ENCODE measurements around the gene CABP4.
A peak's percentile ranks its signal among the peaks of the same experiment; 100 is the strongest.

The CABP4 gene

DNA sequence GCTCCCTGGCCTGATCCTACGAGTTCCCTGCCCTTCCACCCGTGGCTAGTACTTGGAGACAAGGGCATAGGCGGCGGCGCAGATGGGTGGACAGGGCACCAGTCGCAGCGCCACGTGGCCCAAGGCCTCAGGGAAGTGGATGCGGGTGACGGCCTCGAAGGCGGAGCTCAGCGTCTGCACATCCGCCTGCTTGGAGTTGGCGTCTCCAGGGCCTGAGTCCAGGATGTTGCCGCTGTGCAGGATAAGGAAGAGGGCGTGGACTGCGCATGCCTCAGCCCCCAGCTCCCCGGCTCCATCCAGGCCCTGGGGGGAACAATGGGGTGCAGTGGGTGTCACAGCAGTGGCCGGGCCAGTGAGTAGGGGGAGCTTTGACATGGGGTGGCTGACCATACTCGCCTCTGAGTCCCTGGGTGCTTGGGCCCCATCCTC lies 43.4 kb downstream of the CABP4 start:
- FAIRE-seq, result no peak

DNA sequence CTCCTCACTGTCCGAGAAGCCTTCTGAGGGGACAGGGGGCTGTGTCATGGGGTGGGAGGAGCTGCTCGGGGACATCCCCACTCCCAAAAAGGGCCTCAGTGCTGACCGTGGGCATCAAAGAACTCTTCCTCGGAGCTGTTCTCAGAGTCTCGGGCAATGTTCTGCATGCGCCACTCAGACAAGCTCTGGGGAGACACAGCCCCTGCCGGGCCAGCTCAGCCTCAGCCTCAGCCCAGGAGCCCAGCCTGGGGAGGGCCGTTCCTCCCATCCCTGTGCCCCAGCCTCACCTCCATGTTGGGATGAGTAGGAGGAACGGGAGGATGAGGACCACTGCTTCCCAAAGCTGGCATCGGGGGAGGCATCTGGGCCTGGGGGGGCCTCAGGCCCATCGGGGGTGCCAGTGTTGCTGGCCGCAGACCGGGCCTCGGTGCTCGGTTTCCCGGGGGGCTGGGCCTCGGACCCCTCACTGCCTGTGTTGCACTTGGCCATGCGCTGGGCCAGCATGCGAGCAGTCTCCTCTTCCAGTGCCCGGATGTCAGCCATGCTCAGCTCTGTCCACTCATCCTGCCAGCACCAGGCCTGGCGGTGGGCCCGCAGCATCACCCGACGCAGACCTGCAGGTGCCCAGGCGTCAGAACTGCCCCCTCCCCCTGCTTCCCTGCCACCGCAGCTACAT lies 44.8 kb downstream of the CABP4 start:
- FAIRE-seq, result no peak

DNA sequence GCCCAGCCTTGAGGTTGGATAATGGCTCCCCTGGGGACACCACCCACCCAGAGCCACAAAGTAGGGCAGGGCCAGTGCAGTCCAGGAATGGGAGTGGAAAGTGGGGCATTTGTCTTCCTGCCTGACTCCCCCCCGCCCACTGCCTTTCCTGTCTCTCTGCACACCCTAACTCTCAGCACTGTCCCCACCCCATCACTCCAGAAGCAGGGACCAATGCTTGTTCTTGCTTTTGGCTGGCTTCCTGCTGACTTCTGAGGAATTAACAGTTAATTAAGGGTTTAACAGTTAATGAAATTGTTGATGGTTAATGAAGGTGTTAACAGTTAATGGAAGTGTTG lies 45.3 kb downstream of the CABP4 start:
- no peak for FAIRE-seq

DNA sequence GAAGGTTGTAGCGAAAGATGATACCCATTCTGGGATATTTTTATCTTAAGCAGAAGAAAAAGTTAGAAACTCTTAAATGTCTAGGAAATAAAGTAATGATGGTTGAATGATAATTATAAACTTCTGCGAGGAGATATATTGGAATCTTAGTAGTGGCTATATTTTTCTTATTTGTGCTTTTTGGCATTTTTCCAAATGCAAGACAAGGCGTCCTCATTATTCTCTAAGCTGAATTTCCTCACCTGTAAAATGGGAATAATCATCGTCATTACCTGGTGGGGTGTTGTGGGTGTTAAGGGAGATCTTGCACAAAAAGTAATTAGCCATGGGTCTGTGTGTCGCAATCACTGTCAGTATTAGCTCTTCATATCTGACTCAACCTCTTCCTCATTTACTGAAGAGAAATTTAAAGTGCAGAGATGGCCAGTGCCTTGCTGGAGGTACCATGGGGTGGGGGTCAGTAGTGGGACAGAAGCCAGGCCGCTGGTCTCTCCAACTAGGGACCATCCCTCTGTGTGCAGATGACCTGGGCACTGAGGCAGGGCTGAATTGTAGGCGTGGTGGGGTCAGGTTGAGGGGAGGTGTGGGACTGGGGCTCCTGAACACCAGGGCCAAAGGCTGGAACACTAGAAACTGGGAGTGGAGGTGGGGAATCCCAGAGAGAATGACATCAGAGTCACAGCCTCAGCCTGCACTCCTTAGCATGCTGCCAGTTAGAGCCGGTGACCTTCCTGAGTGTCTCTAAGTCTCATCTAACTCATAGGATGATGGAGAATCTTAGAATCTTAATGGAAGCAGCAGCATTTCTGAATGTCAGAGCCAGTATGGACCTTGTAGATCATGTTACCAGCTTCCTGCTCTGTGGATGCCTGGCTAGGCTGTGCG lies 45.9 kb downstream of the CABP4 start:
- FAIRE-seq, result no peak

DNA sequence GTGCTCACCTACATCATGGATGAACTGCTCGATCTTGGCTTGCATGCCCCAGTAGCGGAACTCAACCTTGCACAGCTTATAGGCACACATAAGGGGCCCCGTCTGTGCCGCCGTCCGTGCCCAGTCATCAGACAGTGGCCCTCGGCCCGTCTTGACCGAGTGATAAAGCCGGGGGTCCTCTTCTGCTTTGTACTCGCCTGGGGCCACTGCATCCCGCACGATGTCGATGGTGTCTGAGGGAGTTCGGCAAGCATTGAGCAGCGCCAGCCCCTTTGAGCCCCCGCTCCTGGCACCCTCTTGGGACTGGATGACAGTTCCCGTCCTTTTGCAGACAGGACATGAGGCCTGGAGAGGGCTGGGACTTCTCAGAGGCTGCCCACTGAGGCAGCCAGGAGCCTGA lies 46.7 kb downstream of the CABP4 start:
- no peak for FAIRE-seq

DNA sequence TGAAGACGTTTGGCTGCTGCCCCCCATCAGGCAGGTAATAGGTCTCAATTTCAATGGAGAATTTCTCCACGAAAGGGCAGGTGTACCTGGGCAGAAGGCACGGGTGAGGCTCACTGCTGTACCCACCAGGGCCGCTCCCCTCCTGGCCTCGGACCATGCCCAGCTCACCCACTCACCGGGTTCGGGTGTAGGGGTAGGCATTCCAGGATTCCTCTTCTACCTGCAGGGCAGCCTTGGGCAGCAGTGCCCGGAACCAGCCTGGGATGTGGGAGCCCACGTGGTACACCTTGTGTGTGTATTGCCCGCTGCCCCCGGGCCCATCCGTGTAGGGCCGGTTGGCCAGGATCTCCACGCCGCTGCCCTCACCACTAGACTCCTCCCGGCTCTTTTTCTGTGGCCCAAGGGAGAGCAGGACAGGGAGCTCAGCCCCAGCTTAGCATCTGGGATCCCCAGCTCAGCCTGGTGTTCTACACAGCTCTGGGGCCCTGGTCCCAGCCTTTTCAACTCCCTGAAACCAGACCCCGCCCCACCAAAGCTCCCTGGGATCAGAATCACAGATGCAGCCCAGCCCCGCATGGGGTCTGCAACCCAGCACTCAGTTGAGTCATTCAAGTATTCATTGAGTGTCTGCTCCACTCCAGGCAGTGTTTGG lies 47.3 kb downstream of the CABP4 start:
- FAIRE-seq, result no peak

DNA sequence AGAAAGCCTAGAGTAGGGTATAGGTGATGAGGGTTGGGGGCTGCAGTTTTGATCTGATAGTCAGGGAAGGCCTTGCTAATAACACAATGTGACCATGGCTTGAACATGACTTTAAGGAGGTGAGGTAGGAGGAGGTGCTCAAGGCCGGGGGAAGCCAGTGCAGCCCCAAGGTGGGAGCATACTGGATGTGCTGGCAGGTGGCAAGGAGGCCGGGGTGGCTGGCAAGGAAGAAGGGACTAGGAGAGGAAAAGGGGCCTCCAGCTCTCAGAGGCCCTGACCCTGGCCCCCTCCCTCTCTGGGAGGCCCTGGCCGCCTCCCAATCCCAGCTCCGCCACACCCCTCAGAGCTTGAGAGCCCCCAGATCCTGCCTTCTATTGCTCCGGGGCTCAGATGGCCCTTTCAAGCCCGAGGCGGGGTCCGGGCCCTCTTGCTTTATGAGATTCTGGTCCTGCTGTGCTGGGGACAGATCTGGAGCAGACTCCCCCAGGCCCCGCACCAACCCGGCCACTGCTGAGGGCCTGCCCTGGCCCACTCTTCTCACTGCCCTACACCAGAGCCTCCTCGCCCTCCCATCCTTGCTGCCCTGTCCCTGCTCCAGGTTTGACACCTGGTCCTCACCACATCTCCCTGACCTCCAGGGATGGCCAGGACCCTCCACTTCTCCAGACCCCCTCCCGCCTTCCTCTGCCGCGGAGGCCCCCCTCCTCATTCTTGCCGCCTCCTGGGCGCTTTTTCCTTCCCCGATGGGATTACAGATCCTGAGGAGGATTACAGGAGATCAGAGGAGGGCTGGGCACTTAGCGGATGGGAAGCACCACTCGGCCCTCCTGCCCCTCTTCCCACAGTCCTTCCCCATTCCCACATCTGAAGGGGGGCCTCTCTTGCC lies 48.2 kb downstream of the CABP4 start:
- FAIRE-seq, result no peak

DNA sequence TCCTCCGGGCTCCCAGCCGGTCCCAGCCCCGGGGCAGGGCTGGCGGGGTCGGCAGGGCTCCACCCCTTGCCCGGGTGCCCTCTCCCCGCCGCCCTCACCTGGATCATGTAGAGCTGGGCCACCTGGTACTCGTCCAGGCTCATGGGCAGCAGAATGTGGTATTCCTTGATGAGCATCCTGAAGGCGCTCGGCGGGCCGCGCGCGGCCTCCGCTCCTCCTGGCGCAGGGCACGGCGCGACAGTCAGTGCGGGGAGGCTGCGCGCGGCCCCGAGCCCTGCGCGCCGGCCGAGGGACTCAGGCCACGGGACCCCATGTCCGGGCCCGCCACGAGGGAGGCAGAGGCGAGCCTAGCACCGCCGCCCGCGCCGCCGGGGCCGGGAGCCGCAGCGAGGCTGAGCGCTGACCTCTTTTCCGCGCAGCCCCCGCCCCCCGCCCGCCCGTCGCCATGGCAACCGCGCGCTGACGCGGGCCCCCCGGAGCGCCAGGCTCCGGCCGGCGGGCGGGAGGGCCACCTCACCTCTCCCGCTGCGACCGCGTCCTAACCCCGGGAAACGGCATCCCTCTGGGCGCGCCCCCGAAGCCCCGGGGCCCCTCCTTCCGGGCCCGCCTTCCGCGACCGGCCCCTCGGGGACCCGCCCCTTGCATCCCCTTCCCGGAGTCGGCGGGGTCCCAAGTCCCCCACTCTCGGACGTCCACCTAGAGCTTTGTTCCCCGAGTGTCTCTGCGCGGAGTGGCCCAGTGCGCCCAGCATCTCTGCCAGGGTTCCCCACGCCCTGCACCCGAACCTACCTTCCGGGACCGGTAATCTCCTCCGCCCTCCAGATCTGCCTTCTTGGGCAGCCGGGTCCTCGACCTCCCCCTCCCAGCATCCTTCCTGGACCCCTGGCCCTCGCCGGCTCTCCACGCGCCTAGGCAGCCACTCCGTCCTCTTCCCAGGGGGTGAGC lies 49.1 kb downstream of the CABP4 start:
- no peak for FAIRE-seq

DNA sequence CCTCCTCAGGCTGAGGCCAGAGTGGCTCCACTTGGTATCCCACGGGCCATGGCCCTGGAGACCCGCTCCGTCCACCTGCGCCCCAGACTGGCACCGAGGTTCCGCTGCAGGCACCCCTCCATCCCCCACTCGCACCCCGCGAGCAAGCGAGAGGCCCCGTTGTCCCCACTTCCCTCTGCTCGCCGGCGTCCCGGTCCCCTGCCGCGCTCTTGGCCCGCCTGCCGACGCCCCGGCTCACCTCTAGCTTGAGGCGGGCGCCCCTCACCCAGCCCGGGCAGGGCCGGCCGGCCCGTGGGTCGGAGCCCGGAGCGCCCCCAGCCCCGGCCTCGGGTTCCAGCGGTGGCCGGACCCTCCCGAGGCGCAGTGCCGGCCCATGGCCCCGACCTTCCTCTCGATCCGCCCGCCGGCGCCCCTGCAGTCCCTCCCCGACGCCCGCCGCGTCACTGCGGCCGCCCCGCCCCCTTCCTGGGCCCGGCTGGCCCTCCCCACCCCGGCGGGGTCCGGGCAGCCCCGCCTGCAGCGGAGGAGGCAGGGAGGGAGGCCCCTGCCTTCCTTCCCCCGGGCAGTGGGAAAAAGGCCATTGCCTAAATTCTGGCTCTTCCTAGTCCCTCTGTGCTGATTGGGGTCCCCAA lies 49.9 kb downstream of the CABP4 start, which contains the start of gene PITPNM1:
Gene PITPNM1 (minus strand): TSS at position 414 of the 632 bp plus-strand sequence. CDS start 1,183 bp downstream, outside the sequence.
- no peak for FAIRE-seq

DNA sequence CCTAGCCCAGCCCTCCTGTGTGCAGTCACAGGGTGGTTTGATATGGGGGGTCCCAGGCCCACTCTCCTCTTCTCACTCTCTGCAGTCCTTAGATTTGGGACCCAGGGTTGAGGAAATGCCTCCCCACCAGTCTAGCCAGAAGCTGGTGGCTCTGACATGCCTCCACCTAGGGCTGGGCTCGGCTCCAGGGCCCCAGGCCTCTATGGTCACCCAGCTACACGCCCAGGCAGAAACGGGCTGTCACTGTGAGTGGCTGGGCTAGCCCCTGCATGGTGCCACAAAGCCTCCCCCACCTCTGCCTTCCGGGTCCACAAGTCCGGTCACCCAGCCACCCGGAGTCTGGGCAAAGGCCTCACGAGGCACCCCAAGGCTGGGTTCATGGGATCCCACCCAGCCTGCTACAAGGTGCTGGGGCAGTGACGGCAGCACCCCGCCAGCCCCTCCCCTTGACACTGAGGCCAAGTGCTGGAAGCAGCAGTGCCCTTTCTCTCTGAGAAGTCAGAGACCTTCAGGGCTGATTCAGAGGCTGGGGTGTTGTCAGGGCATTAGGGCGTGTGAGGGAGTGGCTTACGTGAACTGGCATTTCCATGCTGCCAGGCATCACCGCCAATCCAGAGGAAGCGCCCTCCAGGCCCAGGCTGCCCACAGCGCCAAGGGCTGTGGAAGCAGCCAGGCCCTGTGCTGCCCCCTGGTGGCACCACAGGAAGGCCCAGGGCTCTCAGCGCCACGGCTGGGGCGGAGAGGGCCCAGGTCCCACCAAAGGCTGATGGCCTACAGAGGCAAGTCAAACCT lies 50.6 kb downstream of the CABP4 start:
- FAIRE-seq, result no peak

DNA sequence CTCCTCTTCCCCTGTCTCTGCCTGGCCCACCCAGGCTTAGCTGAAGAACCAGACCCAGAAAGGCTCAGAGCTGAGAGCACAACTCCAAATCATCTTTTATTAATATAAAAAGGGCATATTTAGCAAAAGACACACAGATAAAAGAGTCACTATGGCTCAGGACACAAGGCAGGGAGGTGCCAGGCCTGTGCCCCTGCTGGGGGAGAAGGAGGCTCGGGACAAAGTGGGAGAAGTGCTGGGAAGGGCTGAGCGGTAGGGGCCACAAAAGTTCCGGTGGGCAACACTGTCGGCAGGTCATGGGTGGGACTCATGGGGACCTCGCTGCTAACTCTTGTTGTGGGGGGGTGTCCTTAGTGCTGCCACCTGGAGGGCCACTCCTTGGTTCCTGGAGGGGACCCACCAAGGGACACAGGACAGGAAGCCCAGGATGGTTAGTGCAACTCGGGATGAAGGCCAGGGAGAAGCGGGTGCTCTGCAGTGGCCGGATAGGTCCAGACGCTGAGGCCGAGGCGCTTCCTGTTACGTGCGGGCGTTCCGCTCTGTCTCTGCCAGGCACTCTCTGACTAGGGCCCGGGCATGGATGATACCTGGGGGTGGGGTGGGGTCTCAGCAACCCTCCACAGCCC lies 51.4 kb downstream of the CABP4 start:
- FAIRE-seq, result no peak

DNA sequence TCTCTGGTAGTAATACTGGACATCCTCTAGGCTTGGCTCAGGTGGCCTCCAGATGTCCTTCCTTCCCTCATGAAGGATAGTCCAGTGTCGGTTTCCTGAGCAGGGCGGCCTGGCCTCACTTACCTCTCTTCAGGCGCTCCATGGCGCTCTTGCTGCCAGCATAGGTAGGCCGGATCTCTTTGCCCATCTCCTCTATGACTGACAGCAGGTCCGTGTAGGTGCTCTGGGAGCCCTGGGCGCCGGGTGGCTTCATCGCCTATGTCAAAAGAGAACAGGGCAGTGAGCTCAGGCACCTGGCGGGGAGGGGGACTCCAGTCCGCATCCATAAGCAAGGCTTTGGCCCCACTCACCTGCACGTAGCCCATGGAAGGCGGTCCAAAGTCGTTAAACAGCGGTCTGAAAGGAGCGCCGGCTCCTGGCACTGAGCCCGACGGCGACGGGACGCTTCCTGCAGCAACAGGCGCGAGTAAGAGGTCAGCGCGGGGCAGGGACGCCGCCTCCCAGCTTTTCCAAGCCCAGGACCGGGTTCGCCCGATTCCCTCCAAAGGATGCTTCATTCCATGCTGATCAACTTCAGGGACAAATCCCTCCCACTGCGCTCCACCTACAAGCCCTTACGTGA lies 52.2 kb downstream of the CABP4 start:
- FAIRE-seq, result no peak

DNA sequence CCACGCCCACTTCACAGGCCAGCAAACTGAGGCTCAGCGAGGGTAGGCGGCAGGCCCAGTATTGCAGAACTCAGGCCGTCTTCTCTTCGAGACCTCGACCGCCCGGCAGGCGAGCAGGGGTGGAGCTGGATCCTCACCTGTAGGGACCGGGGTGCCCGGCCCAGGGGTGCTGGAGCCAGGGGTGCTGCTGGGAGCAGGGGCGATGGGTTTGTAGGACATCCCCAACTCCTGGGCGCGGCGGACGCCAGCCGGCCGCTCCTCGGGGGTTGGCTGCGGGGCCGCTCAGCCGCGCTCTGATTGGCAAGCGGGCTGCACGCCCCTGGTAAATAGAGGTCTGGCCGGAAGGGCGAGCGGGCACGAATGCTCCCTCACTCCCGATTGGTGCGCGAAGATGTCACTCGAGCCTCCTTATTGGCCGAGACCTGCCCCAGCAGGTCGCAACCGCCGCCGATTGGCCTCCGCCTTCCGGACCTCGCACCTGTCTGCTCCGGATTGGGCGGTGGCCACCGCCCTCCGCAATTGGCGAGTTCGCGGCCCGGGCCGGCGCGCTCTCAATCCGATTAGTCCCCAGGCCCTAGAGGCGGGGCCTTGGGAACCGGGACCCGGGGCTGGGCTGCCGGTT lies 52.8 kb downstream of the CABP4 start, which contains the start of gene CDK2AP2:
Gene CDK2AP2 (minus strand): TSS at position 299 of the 622 bp plus-strand sequence. CDS start 80 bp downstream, at position 219.
- FAIRE-seq, result peak; percentile 72

DNA sequence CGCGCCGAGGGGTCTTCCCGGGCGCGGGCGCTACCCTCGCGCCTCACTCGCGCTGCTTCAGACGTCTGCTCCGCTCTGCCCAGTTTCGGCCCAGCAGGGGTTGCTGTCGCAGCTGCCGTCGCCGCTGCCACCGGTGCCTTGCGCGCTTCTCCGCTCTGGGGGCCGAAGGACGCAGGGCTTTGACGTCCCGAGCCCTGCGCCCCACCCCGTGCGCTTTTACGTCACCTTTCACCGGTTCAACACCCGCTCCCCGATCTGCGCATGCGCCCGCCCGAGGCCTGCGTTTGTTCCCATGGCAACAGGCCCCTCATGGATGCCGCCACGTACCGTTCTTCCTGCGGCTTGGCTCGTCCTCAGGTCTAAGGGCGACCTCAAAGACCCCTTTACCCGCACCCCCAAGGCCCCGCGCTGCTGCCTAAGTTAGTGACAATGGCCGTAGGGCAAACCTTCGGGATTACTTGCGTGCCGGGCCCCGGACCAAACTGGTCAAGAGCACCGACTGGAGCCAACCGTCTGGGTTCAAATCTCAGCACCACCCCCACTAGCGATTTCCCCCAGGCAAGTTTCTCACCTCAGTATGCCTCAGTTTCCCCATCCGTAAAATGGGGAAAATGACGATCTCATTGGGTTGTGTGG lies 53.5 kb downstream of the CABP4 start:
- no peak for FAIRE-seq

DNA sequence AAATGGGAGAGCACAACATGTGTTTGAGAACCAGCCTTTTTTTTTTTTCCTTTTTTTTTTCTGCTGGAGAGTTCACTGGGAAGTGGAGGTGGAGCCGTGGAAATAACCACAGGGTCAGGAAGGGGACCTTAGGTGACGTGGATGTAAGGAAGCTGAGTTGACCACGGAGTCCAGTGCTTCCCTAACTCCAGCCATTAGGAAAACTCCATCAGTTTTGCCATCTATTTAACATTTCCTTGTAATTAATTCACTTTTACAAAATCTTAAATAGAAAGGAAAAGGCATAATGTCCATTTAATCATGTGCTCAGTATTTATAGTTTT lies 54.8 kb downstream of the CABP4 start:
- no peak for FAIRE-seq
